HepG2 (cell line): Measurements from ENCODE around the gene PRKAG1. TPM values are rescaled to one million over a fixed set of nuclear protein-coding genes. Genes with fewer than 3 reads are reported as not detected.

Experiments used
- BRCA1 ChIP-seq: sonication (generic); formaldehyde crosslinking; IDR thresholded peaks from 2 replicates; pipeline ENCODE4 v1.4.0; 2020; ENCODE audit warnings: missing genetic modification reagents
- ETV6 ChIP-seq: sonication (generic); formaldehyde crosslinking; conservative IDR thresholded peaks from 2 replicates; pipeline ENCODE4 v1.4.0; 2020; ENCODE audit warnings: missing genetic modification reagents
- HNRNPL ChIP-seq: fragments of 200-400 bp; formaldehyde crosslinking; IDR thresholded peaks from 2 replicates; pipeline ENCODE4 v1.6.1; 2017; ENCODE audit warnings: mild to moderate bottlenecking, low read depth, low read length
- KDM1A ChIP-seq: IDR thresholded peaks from 2 replicates; pipeline ENCODE4 v1.6.1; 2016; ENCODE audit warnings: missing compliant biosample characterization
- KDM5A ChIP-seq: fragments of 200-600 bp; sonication (generic); IDR thresholded peaks from 2 replicates; pipeline ENCODE4 v1.7.0; 2018; ENCODE audit warnings: antibody characterized with exemption, mild to moderate bottlenecking, low read length, borderline replicate concordance
- SAP130 ChIP-seq: IDR thresholded peaks from 2 replicates; pipeline ENCODE4 v1.6.1; 2016; ENCODE audit warnings: low read depth
- TAF15 ChIP-seq: fragments of 200-400 bp; formaldehyde crosslinking; IDR thresholded peaks from one replicate; pipeline ENCODE4 v1.6.1; 2018; ENCODE audit warnings: mild to moderate bottlenecking, low read depth, low read length; ENCODE audit not compliant: poor library complexity, severe bottlenecking
- TCF12 ChIP-seq, 2 experiments: fragments of 450-650 bp in 1 of 2; sonication (generic) in 1 of 2; formaldehyde crosslinking in 1 of 2; IDR thresholded peaks; 2 replicates each; pipeline versions ENCODE4 v1.6.1 to v1.8.0; 2017 to 2022; ENCODE audit warnings: antibody characterized with exemption in 1 of 2, mild to moderate bottlenecking in 1 of 2, missing genetic modification reagents in 1 of 2, moderate library complexity in 1 of 2
- ZC3H13 ChIP-seq: sonication (generic); formaldehyde crosslinking; IDR thresholded peaks from 2 replicates; pipeline ENCODE4 v1.8.1; 2023; ENCODE audit warnings: mild to moderate bottlenecking, missing genetic modification reagents, moderate library complexity
- ZKSCAN1 ChIP-seq: fragments of 150-350 bp; IDR thresholded peaks from 2 replicates; pipeline ENCODE4 v1.6.1; 2014; ENCODE audit warnings: low read length
- ZNF354B ChIP-seq: sonication (generic); formaldehyde crosslinking; IDR thresholded peaks from 2 replicates; pipeline ENCODE4 v1.8.0; 2022; ENCODE audit warnings: mild to moderate bottlenecking, missing genetic modification reagents
- ZNF558 ChIP-seq: sonication (generic); formaldehyde crosslinking; IDR thresholded peaks from 2 replicates; pipeline ENCODE4 v1.9.0; 2022; ENCODE audit warnings: mild to moderate bottlenecking, missing genetic modification reagents, borderline replicate concordance
- ZNF768 ChIP-seq: sonication (generic); formaldehyde crosslinking; IDR thresholded peaks from 2 replicates; pipeline ENCODE4 v1.4.0; 2020; ENCODE audit warnings: missing genetic modification reagents
- polyA plus RNA-seq, 8 experiments: library from polyadenylated mRNA; depleted of rRNA in 3 of 8; stranded (reverse) in 7 of 8; unstranded in 1 of 8; fragments of >200 nt; fragmentation: Illumina TruSeq in 4 of 8; extraction: Trizol in 4 of 8; gene quantifications; 2 replicates each; pipeline versions ENCODE4 v1.2.1 to v1.2.3, GENCODE V29; 2011 to 2016; ENCODE audit warnings: low read depth in 4 of 8, missing spikeins in 1 of 8, mixed read lengths in 1 of 8; ENCODE audit not compliant: insufficient read depth in 1 of 8
- total RNA-seq, 5 experiments: library from RNA; depleted of rRNA; stranded (reverse); fragments of >200 nt; fragmentation: Illumina TruSeq; extraction: Trizol; gene quantifications; 2 replicates each; pipeline ENCODE4 v1.2.3, GENCODE V29; 2016; ENCODE audit warnings: low read depth in 1 of 5
- TF ChIP-seq, protein P1 (sequence below): sonication (generic); formaldehyde crosslinking; IDR thresholded peaks from 2 replicates; pipeline ENCODE4 v1.8.1; 2023; ENCODE audit warnings: mild to moderate bottlenecking, missing genetic modification reagents
- TF ChIP-seq, protein P2 (sequence below): sonication (generic); formaldehyde crosslinking; IDR thresholded peaks from 2 replicates; pipeline ENCODE4 v1.4.0; 2020; ENCODE audit warnings: missing genetic modification reagents, borderline replicate concordance
- TF ChIP-seq, protein P3 (sequence below): sonication (generic); formaldehyde crosslinking; IDR thresholded peaks from 2 replicates; pipeline ENCODE4 v1.4.0; 2020; ENCODE audit warnings: missing genetic modification reagents
- TF ChIP-seq, protein P4 (sequence below): IDR thresholded peaks from 2 replicates; pipeline ENCODE4 v1.6.1; 2012; ENCODE audit warnings: inconsistent platforms
- TF ChIP-seq, protein P5 (sequence below): IDR thresholded peaks from 2 replicates; pipeline ENCODE4 v1.6.1; 2018; ENCODE audit warnings: missing genetic modification reagents
- TF ChIP-seq, protein P6 (sequence below), 2 experiments: sonication (generic) in 1 of 2; formaldehyde crosslinking in 1 of 2; IDR thresholded peaks; 2 replicates each; pipeline versions ENCODE4 v1.4.0 to v1.6.1; 2018 to 2020; ENCODE audit warnings: missing genetic modification reagents in 2 of 2, borderline replicate concordance in 1 of 2, low read depth in 1 of 2, mild to moderate bottlenecking in 1 of 2, missing biosample characterization in 1 of 2

Gene PRKAG1
- total and polyA plus RNA-seq, 2 of the 13 experiments (the other 11 are each of a cell fraction or from before 2014, with no cell fraction given): 26.1 to 32.8 TPM

DNA sequence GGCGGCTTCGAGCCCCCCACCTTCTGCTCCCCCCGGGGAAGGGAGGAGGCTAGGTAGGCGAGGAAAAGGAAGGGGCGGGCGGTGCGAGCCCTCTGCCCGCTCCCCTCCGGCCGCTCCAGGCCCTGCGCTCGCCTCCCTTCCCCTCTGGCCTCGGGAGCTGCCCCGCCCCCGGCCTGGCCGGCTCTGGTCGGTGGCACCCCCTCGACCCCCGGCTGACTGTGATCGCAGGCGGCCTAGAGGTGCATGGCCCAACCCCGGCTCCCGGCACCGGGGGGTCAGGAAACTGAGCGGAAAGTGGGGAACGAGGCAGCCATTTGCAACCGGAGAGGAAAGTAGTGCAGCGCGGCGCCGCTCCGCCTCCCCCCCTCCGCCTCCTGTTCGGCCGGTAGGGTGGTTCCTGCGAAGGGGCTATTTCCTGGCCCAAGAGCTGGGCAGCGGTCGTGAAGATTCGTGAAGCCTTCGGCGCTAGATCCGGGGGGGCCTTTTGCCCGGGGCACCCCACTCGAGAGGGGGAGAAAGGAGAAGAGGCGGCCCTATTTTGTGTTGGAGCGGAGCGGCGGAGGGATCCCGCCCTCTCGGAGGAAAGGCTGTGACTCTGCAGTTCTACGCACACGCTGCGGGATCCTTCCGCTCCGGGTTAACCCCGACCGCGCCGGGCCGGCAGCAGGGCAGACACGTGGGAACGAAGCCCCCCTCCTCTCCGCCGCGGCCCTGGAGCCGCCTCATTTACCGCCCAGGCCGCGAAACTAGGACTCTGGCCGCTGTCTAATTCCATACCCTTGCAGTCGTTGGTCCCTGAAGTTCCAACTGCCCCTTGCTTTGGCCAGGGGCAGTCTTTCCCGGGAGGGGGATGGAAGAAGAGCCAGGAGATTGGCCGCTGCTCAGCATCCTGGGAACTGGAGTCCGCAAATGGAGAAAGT is 41.9 kb upstream of the PRKAG1 start, which contains the start of gene KMT2D (continued):
- no peak for TF ChIP-seq ZNF354B
- peak; percentile 78; the same call in 1 of the 2 replicates for TF ChIP-seq HNRNPL
- peak; percentile 68 for TF ChIP-seq TAF15
- peak; percentile 67; the same call in 1 of the 2 replicates for TF ChIP-seq ZKSCAN1
- TF ChIP-seq, protein P1, sequence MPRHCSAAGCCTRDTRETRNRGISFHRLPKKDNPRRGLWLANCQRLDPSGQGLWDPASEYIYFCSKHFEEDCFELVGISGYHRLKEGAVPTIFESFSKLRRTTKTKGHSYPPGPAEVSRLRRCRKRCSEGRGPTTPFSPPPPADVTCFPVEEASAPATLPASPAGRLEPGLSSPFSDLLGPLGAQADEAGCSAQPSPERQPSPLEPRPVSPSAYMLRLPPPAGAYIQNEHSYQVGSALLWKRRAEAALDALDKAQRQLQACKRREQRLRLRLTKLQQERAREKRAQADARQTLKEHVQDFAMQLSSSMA: no peak
- TF ChIP-seq, protein P2, sequence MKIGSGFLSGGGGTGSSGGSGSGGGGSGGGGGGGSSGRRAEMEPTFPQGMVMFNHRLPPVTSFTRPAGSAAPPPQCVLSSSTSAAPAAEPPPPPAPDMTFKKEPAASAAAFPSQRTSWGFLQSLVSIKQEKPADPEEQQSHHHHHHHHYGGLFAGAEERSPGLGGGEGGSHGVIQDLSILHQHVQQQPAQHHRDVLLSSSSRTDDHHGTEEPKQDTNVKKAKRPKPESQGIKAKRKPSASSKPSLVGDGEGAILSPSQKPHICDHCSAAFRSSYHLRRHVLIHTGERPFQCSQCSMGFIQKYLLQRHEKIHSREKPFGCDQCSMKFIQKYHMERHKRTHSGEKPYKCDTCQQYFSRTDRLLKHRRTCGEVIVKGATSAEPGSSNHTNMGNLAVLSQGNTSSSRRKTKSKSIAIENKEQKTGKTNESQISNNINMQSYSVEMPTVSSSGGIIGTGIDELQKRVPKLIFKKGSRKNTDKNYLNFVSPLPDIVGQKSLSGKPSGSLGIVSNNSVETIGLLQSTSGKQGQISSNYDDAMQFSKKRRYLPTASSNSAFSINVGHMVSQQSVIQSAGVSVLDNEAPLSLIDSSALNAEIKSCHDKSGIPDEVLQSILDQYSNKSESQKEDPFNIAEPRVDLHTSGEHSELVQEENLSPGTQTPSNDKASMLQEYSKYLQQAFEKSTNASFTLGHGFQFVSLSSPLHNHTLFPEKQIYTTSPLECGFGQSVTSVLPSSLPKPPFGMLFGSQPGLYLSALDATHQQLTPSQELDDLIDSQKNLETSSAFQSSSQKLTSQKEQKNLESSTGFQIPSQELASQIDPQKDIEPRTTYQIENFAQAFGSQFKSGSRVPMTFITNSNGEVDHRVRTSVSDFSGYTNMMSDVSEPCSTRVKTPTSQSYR (CRISPR knock-in tag): peak; percentile 76; the same call in 1 of the 2 replicates
- TF ChIP-seq, protein P3, sequence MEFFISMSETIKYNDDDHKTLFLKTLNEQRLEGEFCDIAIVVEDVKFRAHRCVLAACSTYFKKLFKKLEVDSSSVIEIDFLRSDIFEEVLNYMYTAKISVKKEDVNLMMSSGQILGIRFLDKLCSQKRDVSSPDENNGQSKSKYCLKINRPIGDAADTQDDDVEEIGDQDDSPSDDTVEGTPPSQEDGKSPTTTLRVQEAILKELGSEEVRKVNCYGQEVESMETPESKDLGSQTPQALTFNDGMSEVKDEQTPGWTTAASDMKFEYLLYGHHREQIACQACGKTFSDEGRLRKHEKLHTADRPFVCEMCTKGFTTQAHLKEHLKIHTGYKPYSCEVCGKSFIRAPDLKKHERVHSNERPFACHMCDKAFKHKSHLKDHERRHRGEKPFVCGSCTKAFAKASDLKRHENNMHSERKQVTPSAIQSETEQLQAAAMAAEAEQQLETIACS (CRISPR knock-in tag): 0 out of 2 replicates have a peak, but pooled peaks have one; percentile 24
- TF ChIP-seq, protein P4, sequence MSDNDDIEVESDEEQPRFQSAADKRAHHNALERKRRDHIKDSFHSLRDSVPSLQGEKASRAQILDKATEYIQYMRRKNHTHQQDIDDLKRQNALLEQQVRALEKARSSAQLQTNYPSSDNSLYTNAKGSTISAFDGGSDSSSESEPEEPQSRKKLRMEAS: peak; percentile 98
- TF ChIP-seq SAP130 (CRISPR knock-in tag): peak; percentile 96
- no peak for TF ChIP-seq BRCA1 (CRISPR knock-in tag)
- peak; percentile 90 for TF ChIP-seq ZC3H13
- no peak for TF ChIP-seq KDM1A
- TF ChIP-seq ZNF768 (CRISPR knock-in tag): peak; percentile 51; the same call in 1 of the 2 replicates
- TF ChIP-seq ZNF558 (CRISPR knock-in tag): peak; percentile 59; the same call in 1 of the 2 replicates
- TF ChIP-seq, protein P5, sequence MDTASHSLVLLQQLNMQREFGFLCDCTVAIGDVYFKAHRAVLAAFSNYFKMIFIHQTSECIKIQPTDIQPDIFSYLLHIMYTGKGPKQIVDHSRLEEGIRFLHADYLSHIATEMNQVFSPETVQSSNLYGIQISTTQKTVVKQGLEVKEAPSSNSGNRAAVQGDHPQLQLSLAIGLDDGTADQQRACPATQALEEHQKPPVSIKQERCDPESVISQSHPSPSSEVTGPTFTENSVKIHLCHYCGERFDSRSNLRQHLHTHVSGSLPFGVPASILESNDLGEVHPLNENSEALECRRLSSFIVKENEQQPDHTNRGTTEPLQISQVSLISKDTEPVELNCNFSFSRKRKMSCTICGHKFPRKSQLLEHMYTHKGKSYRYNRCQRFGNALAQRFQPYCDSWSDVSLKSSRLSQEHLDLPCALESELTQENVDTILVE (CRISPR knock-in tag): peak; percentile 87
- peak; percentile 78; the same call in 1 of the 2 replicates for TF ChIP-seq KDM5A
- 0 out of 2 replicates have a peak, but pooled peaks have one; percentile 47 for TF ChIP-seq ETV6
- TF ChIP-seq, protein P6, sequence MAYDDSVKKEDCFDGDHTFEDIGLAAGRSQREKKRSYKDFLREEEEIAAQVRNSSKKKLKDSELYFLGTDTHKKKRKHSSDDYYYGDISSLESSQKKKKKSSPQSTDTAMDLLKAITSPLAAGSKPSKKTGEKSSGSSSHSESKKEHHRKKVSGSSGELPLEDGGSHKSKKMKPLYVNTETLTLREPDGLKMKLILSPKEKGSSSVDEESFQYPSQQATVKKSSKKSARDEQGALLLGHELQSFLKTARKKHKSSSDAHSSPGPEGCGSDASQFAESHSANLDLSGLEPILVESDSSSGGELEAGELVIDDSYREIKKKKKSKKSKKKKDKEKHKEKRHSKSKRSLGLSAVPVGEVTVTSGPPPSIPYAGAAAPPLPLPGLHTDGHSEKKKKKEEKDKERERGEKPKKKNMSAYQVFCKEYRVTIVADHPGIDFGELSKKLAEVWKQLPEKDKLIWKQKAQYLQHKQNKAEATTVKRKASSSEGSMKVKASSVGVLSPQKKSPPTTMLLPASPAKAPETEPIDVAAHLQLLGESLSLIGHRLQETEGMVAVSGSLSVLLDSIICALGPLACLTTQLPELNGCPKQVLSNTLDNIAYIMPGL (CRISPR knock-in tag; IDR thresholded peaks at IDR 0.05; ENCODE audit: borderline replicate concordance in 1 of 2, low read depth in 1 of 2): peak; percentile 98 to 99
- TF ChIP-seq TCF12 (IDR thresholded peaks at IDR 0.05): no peak
- TF ChIP-seq TCF12 (CRISPR knock-in tag; IDR thresholded peaks at IDR 0.05): peak; percentile 85; the same call in 1 of the 2 replicates
